ENCODE results near the gene CARD6.
"Not testable (repeated sequence)": the region's sequence is repeated elsewhere in the genome, so short reads cannot be mapped to it uniquely, and the experiment has no call there.

CARD6 gene

DNA sequence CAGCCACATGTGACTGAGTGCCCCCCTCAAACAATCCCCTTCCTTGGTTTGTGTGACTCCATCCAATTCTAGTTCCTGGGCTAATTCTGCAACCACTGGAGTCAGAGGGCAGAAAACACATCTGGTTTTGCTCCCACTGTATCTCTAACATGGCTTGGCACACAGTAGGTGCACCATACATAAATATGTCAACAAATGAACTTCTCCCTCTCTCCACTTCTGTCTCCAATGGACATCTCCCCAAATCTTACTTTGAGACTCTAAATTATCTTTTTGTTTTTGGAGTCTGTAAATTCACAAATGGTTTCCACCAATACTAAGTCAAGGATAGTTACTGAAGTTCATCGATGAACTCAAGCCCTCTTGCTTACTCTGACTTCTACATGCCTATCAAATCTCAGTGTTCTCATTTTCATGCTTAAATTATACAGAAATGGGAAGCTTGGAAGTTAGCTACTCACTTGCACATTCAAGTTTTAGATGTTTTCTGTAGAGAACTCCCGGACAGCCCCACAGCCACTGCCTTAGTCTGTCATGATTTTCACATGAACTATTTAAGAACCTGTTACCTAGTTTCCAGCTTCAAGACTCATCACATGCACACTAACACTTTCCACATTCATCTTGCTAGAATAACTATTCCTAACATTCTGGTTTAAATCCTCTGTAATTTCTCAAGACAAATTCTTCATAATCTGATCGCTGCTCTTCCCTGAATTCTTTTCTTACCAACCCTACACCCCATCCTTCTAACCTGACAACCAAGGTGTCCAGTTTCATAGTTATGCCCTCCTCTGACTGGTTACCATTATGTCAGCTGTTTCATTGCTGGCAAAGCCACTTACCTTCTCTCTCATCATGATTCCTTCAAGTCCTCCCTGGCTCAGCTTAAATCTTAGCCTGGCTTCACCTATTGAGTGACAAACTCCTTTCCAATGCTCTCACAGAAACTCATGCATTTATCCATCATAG, 12.2 kb upstream of the CARD6 start:
- DNase-seq, result no peak

DNA sequence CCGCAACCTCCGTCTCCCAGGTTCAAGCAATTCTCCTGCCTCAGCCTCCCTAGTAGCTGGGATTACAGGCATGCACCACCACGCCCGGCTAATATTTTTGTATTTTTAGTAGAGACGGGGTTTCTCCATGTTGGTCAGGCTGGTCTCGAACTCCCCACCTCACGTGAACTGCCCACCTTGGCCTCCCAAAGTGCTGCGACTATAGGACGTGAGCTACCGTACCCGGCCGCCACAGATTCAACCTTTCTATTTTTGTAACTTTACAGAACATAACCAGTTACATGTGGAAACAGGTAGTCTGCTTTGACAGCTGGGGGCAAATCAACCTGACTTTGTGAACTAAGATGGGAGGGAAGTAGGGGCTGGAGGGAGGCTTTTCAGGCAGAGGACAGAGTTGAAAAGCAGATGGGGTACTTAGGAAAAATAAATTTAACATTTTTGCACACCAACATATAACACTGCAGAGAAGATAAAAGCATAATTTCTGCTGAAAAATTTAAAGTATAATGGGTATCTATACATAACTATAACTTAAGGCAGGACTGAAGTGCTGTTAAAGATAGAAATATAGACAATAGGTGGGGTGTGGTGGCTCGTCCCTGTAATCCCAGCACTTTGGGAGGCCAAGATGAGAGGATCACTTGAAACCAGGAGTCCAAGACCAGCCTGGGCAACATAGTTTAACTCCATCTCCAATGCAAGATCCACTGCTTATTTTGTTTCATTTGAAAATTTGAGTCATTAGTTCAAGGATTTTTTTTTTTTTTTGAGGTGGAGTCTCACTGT, 11.2 kb upstream of the CARD6 start:
- DNase-seq, result no peak

DNA sequence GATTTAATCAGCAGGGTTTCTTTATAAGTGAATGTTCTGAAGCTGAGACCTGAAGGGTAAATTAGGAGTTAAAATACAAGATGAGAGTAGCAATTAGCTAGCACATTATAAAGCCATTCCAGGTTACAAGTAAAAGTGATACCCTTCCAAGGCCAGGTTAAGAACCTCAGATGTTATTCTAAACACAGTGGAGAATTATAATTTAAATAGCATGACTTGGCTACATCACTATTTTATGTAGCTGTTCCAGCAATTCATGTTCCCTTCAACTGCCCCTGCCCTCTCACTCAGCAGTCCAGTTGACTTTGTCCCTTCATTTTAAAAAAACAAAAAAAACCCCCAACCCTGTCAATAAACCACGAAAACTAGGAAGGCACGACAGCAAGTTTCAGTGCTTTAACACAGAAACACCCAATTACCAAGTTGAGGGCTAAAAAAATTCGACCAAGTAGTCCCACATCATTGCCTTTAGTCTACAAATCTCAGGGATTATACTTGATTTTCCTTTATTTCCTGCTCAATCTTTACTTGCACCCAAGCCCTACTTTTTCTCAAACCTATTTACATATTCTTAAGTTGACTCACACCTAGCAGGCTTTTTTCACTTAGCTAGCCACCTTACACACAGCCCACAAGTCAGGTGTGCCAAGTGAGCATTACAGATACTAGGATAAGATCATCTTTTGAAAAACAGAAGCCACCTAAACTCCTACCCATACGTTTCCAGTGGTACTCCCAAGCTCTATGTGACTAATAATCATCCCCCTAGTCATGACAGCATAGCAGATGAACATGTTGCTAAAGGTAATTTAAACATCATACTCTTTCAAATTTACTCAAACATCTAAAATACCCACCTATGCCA, 9.6 kb upstream of the CARD6 start:
- no peak for DNase-seq

DNA sequence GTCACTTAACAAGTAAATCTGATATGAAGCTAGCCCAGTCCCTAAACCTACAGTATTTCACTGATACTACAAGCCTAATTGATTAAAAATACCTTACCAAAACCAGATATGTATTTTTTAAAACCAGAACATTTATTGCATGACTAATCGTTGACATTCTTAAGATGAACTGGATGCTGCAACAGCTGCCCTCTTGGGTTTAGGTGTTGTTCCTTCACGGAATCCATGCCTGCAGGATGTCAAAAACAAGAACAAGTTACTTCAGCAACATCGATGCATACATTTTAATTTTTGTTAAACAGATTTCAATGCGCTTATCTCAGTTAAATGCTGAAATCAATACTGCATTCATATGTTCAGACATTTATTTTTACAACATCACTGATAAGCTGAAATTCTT, 8.8 kb upstream of the CARD6 start:
- no peak for DNase-seq

DNA sequence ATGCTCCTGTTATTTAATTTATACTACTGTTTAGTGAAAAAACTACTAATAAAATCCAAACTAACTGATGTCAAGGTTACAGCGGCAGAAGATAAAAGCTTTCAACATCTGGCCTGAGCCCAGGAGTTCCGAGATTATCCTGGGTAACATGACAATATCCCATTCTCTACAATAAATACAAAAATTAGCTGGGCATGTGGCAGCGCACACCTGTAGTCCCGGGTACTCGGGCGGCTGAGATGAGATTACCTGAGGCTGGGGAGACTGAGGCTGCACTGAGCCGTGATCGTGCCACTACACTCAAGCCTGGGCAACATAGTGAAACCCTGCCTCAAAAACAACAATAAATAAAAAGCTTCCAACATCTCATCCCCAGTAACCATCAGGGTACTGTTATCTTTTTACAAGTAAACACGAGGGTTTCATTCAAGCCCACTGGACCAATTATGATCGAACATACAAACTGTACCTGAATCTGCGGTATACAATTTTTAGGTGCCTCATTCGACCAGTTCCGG, 7.4 kb upstream of the CARD6 start:
- DNase-seq, result no peak

DNA sequence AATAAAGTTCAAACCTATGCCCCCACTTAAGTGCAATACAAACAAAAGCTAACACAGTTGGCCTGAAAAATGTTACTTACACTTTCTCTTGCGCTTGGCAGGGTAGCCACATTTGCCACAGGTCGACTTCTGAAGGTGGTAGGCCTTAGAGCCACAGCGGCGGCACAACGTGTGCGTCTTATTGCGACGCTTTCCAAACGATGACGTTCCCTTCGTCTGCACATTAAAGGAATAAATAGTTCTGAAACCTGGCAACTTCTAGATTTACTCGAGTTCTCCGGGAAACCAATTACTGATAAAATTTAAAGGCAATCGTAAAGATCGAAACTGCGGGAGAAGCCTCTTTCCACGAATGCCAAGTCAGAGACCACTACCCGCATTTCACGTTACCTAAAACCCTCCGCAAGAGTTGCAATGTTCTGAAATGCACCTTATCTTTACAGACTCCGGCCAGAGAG, 6.7 kb upstream of the CARD6 start:
- peak; percentile 10 for DNase-seq

GRCh38 chr5:40834849-40835787, 6.0 kb upstream of the CARD6 start, which contains the start of gene RPL37:
RPL37 (minus strand) TSS chr5:40835222; CDS start chr5:40835185, 37 bp downstream.
- DNase-seq, result peak; percentile 93

DNA sequence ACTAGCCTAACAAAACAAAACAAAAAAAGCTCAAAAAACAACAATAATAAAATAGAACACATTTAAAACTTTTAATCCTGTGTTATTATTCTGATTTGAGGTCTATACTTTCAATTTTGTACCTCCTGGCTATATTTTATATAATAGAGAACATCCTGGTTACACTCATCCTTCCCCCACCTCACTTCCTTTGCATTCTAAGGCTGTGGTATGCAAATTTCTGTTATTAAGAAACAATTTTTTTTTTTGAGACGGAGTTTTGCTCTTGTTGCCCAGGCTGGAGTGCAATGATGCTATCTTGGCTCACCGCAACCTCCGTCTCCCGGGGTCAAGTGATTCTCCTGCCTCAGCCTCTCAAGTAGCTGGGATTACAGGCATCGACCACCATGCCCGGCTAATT, 3.1 kb upstream of the CARD6 start:
- no peak for DNase-seq

- no peak for DNase-seq
Observed at GRCh38 chr5:40842351-40842750, 1.2 kb downstream of the CARD6 start.

GRCh38 chr5:40844565-40844964, 3.4 kb downstream of the CARD6 start:
- DNase-seq, result no peak

GRCh38 chr5:40846371-40846770, 5.2 kb downstream of the CARD6 start:
- no peak for DNase-seq

DNA sequence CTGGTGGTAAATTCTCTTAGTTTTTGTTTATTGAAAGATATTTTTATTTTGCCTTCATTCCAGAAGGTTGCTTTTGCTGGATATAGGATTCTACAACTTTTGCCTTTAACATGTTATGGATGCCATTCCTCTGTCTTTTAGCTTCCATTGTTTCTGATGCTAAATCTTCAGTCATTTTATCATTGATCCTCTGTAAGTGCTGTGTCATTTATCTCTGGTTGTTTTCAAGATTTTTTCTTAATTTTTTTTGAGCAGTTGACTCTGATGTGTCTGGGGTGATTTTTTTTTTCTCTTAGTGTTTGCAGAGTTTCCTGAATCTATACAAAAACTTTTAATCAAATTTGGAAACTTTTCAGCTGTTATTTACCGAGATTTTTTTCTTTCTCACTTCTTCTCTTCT, 6.4 kb downstream of the CARD6 start:
- DNase-seq, result no peak

DNA sequence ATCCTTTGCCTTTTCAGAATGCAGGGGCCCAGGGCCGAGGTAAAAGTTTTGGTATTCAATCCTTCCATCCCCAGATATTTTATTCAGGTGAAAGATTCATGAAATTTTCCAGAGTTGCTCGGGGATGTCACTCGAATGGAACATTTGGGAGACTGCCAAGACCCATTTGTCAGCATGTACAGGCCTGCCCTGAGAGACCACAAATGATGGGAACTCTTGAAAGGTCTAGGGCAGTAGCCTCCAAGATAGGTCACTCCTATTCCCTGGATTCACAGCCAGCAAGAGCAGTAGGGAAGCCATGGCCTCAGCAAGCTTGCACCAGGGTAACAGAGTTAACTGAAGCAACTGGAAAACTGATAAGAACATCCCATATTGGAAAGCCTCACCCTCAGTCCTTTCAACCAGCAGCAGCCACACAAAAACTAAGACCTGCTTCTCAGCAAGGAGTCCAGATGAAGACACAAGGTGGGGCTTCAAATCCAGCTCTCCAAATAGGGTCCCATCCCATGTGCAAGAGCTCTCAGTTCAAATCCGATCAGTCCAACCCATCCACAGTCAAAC, 12.5 kb downstream of the CARD6 start:
- peak; percentile 13 for DNase-seq

DNA sequence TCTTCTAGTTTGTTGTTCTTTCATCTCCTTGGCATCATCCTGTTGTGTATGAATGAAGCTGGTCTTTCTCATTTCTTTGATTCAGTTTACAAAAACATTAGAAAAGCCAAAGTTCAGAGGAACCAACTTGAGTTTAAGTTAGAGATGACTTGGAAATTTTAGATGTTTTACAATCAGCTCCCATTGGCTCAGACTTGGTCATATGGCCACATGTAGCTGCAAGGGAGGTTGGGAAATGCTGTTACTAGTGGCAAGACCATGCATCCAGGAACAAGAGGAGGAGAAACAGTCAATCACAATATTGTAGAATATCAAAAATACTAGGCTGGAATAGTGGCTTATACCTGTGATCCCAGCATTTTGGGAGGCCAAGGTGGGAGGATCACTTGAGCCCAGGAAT, 19.5 kb downstream of the CARD6 start:
- no peak for DNase-seq

- DNase-seq, result not testable (repeated sequence)
Observed at GRCh38 chr5:40865004-40865403, 23.8 kb downstream of the CARD6 start.

GRCh38 chr5:40866844-40867243, 25.7 kb downstream of the CARD6 start:
- DNase-seq, result no peak

DNA sequence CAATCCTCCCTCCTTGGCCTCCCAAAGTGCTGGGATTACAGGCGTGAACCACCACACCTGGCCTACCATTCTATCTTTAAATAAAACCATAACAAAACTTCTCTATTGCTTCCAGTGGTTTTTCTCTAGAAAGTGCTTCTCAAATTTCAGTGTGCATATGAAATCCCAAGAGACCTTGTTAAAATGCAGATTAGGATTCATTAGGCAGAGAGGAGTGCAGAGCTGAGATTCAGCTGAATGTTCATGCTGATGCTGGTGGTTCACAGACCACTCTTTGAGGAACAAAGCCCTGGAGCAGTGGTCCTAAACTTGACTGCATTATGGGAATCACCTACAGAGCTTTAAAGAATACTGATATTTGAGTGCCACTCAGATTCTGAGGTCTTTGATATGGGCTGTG, 28.2 kb downstream of the CARD6 start:
- no peak for DNase-seq

- DNase-seq, result no peak
Observed at GRCh38 chr5:40871177-40871576, 30.0 kb downstream of the CARD6 start.

GRCh38 chr5:40872253-40872652, 31.1 kb downstream of the CARD6 start:
- not testable (repeated sequence) for DNase-seq

DNA sequence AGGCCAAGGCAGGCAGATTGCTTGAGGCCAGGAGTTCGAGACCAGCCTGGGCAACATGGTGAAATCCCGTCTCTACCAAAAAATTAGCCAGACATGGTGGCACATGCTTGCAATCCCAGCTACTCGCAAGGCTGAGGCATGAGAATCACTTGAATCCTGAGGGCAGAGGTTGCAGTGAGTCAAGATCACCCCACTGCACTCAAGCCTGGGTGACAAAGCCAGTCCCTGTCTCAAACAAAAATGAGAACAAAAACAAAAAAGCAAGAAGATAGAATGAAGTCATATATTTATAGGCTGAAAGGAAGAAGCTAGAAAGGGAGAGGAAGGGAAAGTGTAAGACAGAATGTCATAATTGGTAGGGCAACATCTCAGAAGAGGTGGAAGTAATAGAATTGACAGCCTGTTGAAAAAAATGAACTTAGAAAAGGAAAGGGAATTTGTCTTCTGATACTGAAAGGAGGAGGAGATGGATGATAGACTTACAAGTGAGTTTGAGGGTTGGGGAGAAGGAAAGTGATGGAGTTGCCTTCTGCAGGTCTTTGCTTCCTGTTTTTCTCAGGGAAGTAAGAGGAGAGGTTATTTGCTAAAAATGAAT, 32.2 kb downstream of the CARD6 start:
- DNase-seq, result no peak

DNA sequence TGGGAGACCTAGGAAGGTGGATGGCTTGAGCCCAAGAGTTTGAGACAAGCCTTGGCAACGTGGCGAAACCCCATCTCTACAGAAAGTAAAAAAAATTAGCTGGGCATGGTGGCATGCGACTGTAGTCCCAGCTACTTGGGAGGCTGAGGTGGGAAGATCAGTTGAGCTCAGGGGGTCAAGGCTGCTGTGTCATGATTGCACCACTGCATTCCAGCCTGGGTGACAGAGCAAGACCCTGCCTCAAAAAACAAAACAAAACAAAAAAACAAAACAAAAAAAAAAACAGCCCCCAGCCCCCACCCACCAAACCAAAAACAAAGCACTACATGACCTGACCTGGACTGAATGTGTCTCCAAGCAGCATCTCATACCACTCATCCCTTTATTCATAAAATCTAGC, 34.8 kb downstream of the CARD6 start:
- no peak for DNase-seq
